K562 (cell line): ENCODE measurements around the gene VAMP8. TPM values are rescaled to one million over a fixed set of nuclear protein-coding genes. Genes with fewer than 3 reads are reported as not detected.

Experiments used
- ATAC-seq: fragments of 200-7000 bp; cut with Tn5 transposase; 3 replicates; pipeline ENCODE4 v1.9.1; 2020; ENCODE audit warnings: moderate library complexity
- BruUV-seq: library from RNA; stranded (reverse); fragments of 400-500 nt; replicated peaks from 2 replicates; lab custom pipeline; 2021; lab: Mats Ljungman, UMichigan
- CTCF ChIA-PET: fragments of 300-600 bp; formaldehyde crosslinking; extraction: SDS; loops from one replicate; lab custom pipeline; 2021; ENCODE audit warnings: low intra/inter-chr PET ratio; lab: Yijun Ruan, JAX
- POLR2A ChIA-PET: fragments of 300-600, 350-650 bp; sonication (Branson Sonifier 250); formaldehyde crosslinking; extraction: SDS; loops from one replicate; lab custom pipeline; 2021; ENCODE audit warnings: antibody characterized with exemption, inconsistent platforms; lab: Yijun Ruan, JAX
- DNase-seq, 4 experiments: peaks; one replicate each; pipeline versions ENCODE4 v3.0.0 to v3.0.0-alpha.2; 2011 to 2018; ENCODE audit warnings: low spot score in 3 of 4, mixed read lengths in 3 of 4; ENCODE audit errors: extremely low read depth in 1 of 4
- FAIRE-seq: peaks from 2 replicates; lab custom pipeline; 2011; peaks lifted over from hg19 to GRCh38; lab: Jason Lieb, UNC
- H2AFZ ChIP-seq: 2 replicates; pipeline ENCODE4 v1.6.0; 2011; ENCODE audit warnings: low read depth, low read length, control low read depth, inconsistent platforms
- H3K27ac ChIP-seq: fragments of 200-600 bp; 3 replicates; pipeline ENCODE4 v1.8.0; 2011; ENCODE audit warnings: low read depth, mild to moderate bottlenecking, control low read depth, inconsistent platforms, low read length, moderate library complexity, mixed read lengths; ENCODE audit errors: extremely low read depth
- H3K27me3 ChIP-seq, 2 experiments: fragments of 300-600 bp in 1 of 2; 2 replicates in 1 of 2; 3 replicates in 1 of 2; pipeline versions ENCODE4 v1.6.0 to v1.8.0; 2011; ENCODE audit warnings: inconsistent platforms in 2 of 2, low read length in 2 of 2, mild to moderate bottlenecking in 1 of 2, mixed read lengths in 1 of 2, moderate library complexity in 1 of 2; ENCODE audit not compliant: control insufficient read depth in 2 of 2, insufficient read depth in 2 of 2
- H3K36me3 ChIP-seq: fragments of 300-600 bp; 3 replicates; pipeline ENCODE4 v1.8.0; 2011; ENCODE audit warnings: mild to moderate bottlenecking, low read length, inconsistent platforms; ENCODE audit not compliant: control insufficient read depth, insufficient read depth
- H3K4me1 ChIP-seq, 2 experiments: fragments of 200-600 bp in 1 of 2; replicated peaks in 1 of 2; 2 replicates in 1 of 2; 3 replicates in 1 of 2; pipeline versions ENCODE4 v1.5.1 to v1.8.0; 2011; ENCODE audit warnings: inconsistent platforms in 2 of 2, low read length in 2 of 2, mild to moderate bottlenecking in 1 of 2, mixed read lengths in 1 of 2, moderate library complexity in 1 of 2; ENCODE audit not compliant: control insufficient read depth in 2 of 2, insufficient read depth in 2 of 2
- H3K4me2 ChIP-seq: 2 replicates; pipeline ENCODE4 v1.6.1; 2011; ENCODE audit warnings: low read length, control low read depth, inconsistent platforms, mixed read lengths; ENCODE audit not compliant: insufficient read depth
- H3K4me3 ChIP-seq: fragments of 200-600 bp; sonication (generic), shearing (Covaris generic); 2 replicates; pipeline ENCODE4 v1.5.1; 2016; ENCODE audit warnings: control low read depth, inconsistent platforms
- H3K79me2 ChIP-seq: fragments of 200-600 bp; 3 replicates; pipeline ENCODE4 v1.8.0; 2011; ENCODE audit warnings: low read length, inconsistent platforms; ENCODE audit not compliant: control insufficient read depth, insufficient read depth
- H3K9ac ChIP-seq, 2 experiments: 2 replicates each; pipeline versions ENCODE4 v1.6.0 to v1.6.1; 2011; ENCODE audit warnings: low read depth in 2 of 2, low read length in 2 of 2, control low read depth in 1 of 2, inconsistent platforms in 1 of 2, mild to moderate bottlenecking in 1 of 2, mixed read lengths in 1 of 2; ENCODE audit not compliant: insufficient read depth in 1 of 2
- H3K9me1 ChIP-seq: one replicate; pipeline ENCODE4 v1.6.0; 2011; ENCODE audit warnings: inconsistent platforms, mild to moderate bottlenecking, low read length, moderate library complexity; ENCODE audit not compliant: control insufficient read depth, insufficient read depth
- H3K9me3 ChIP-seq: replicated peaks from 2 replicates; pipeline ENCODE4 v1.5.1; 2011; ENCODE audit warnings: low read depth, low read length, inconsistent platforms; ENCODE audit not compliant: control insufficient read depth, insufficient read depth
- H4K20me1 ChIP-seq: replicated peaks from 2 replicates; pipeline ENCODE4 v1.6.1; 2011; ENCODE audit warnings: low read length, inconsistent platforms, mixed read lengths; ENCODE audit not compliant: control insufficient read depth, insufficient read depth
- ATF7 ChIP-seq: fragments of 450-650 bp; IDR thresholded peaks from 2 replicates; pipeline ENCODE4 v1.7.1; 2014; ENCODE audit warnings: mild to moderate bottlenecking, moderate library complexity
- BHLHE40 ChIP-seq: IDR thresholded peaks from 2 replicates; pipeline ENCODE4 v1.6.1; 2011; ENCODE audit warnings: low read length, improper control_type of control experiment
- HDAC2 ChIP-seq: fragments of 450-650 bp; IDR thresholded peaks from 2 replicates; pipeline ENCODE4 v1.6.1; 2016; ENCODE audit warnings: mild to moderate bottlenecking
- MAFF ChIP-seq: IDR thresholded peaks from 2 replicates; pipeline ENCODE4 v1.6.1; 2012; ENCODE audit warnings: low read length, improper control_type of control experiment
- SOX6 ChIP-seq: fragments of 450-650 bp; IDR thresholded peaks from 2 replicates; pipeline ENCODE4 v1.6.1; 2014; ENCODE audit warnings: mild to moderate bottlenecking
- SREBF1 ChIP-seq: fragments of 150-350 bp; IDR thresholded peaks from 2 replicates; pipeline ENCODE4 v1.6.1; 2014; ENCODE audit warnings: antibody characterized with exemption, low read depth, low read length, borderline replicate concordance
- SRSF1 ChIP-seq: fragments of 200-400 bp; formaldehyde crosslinking; IDR thresholded peaks from 2 replicates; pipeline ENCODE4 v1.6.1; 2017; ENCODE audit warnings: mild to moderate bottlenecking, low read depth, low read length, moderate library complexity
- TOE1 ChIP-seq, 2 experiments: fragments of 450-650 bp in 1 of 2; sonication (generic) in 1 of 2; formaldehyde crosslinking in 1 of 2; IDR thresholded peaks; 2 replicates each; pipeline versions ENCODE4 v1.7.1 to v1.8.0; 2016 to 2022; ENCODE audit warnings: borderline replicate concordance in 2 of 2, mild to moderate bottlenecking in 2 of 2, antibody characterized with exemption in 1 of 2, inconsistent platforms in 1 of 2, low read depth in 1 of 2, missing genetic modification reagents in 1 of 2, moderate library complexity in 1 of 2
- TRIM28 ChIP-seq: fragments of 450-650 bp; IDR thresholded peaks from 2 replicates; pipeline ENCODE4 v1.6.1; 2017
- ZEB2 ChIP-seq: fragments of 450-650 bp; IDR thresholded peaks from 2 replicates; pipeline ENCODE4 v1.6.1; 2016
- ZNF133 ChIP-seq: fragments of 250-450 bp; sonication (Bioruptor Pico); IDR thresholded peaks from 2 replicates; pipeline ENCODE4 v1.4.0; 2020; ENCODE audit warnings: mild to moderate bottlenecking
- WGBS: fragments of 100-300 bp; shearing (Covaris generic); methylation state at CpG from one replicate; pipeline ENCODE4 v1.1.6; 2016; ENCODE audit warnings: low coverage, mixed read lengths; ENCODE audit not compliant: insufficient coverage; ENCODE audit errors: missing lambda C conversion rate; 5-methylcytosine and 5-hydroxymethylcytosine counted together
- in situ Hi-C: fragments of 300-500 bp; cut with MboI; formaldehyde crosslinking; loops from 4 replicates; pipeline ENCODE4 v1.15.0; 2018; ENCODE audit warnings: inconsistent platforms, mixed read lengths
- intact Hi-C: fragments of 100-400 bp; cut with micrococcal nuclease; formaldehyde crosslinking; loops from 2 replicates; pipeline ENCODE4 v1.14.2; 2022
- polyA plus RNA-seq, 8 experiments: library from polyadenylated mRNA; depleted of rRNA in 4 of 8; stranded (reverse) in 5 of 8; unstranded in 3 of 8; fragments of >200 nt; fragmentation: Nextera tagmentation in 2 of 8; fragmentation: Illumina TruSeq in 1 of 8; extraction: Ambion mirVana in 2 of 8; extraction: Trizol in 1 of 8; gene quantifications; 2 replicates each; pipeline versions ENCODE4 v1.2.1 to v1.2.3, GENCODE V29; 2011 to 2014; ENCODE audit warnings: inconsistent platforms in 1 of 8, missing spikeins in 1 of 8
- total RNA-seq, 7 experiments: library from RNA; depleted of rRNA in 6 of 7; stranded (reverse); fragments of >200 nt in 6 of 7; fragmentation: Illumina TruSeq in 2 of 7; extraction: Trizol in 2 of 7; gene quantifications; 2 replicates each; pipeline versions ENCODE4 v1.2.1 to v1.2.3, GENCODE V29; 2011 to 2021; ENCODE audit warnings: low replicate concordance in 1 of 7
- TF ChIP-seq, protein P1 (sequence below), 3 experiments: fragments of 200-800 bp in 1 of 3; fragments of 250-450 bp in 1 of 3; fragments of 450-650 bp in 1 of 3; sonication (Bioruptor Pico) in 1 of 3; sonication (Bioruptor generic) in 1 of 3; formaldehyde crosslinking in 1 of 3; IDR thresholded peaks; 2 replicates each; pipeline versions ENCODE4 v1.6.1 to v1.8.0; 2016 to 2022; ENCODE audit warnings: mild to moderate bottlenecking in 2 of 3, missing genetic modification characterization in 2 of 3, missing compliant biosample characterization in 1 of 3, moderate library complexity in 1 of 3
- TF ChIP-seq, protein P2 (sequence below): fragments of 450-650 bp; IDR thresholded peaks from 2 replicates; pipeline ENCODE4 v1.6.1; 2018; ENCODE audit not compliant: partially characterized antibody

Gene VAMP8
- total and polyA plus RNA-seq, 9 of the 15 experiments (the other 6 are each of a cell fraction or from before 2014, with no cell fraction given) = 107 to 571 (median 248) TPM

GRCh38 chr2:85538507-85539360 lies 38.7 kb upstream of the VAMP8 start, which contains the start of gene MAT2A:
Gene MAT2A (plus strand): TSS chr2:85539168. CDS start chr2:85539288, 120 bp downstream.
- in situ Hi-C loops (no loop called here), intact Hi-C loops (loop anchor here (1.0 to 5.0 kb wide), 3 partner anchors 38 to 101 kb away; no protein-coding TSS in a partner anchor)
- no peaks in the 10 kb centered on the region for H3K9me3 ChIP-seq
- peaks cover 67% of the 10 kb centered on the region for H3K79me2 ChIP-seq
- H3K4me2 ChIP-seq = peak within 1 kb of the TSS; percentile 98
- ATAC-seq (peak; percentile 73), FAIRE-seq (no peak), DNase-seq (peak; percentile 88 to 95 (median 91))
- H3K9me1 ChIP-seq = peaks cover 3% of the 10 kb centered on the region
- ChIA-PET CTCF (interaction anchor here (1.8 kb wide), 1 partner anchor 118 kb away, joined by 5 read pairs; no protein-coding TSS in a partner anchor), POLR2A (interaction anchor here (0.5 to 24.3 kb wide), 42 partner anchors 8 to 632 kb away, joined by 3 to 1576 read pairs (median 6); partner anchors contain the start of genes C2orf68, CAPG, ELMOD3 and GGCX)
- peak within 1 kb of the TSS; percentile 100 for H3K9ac ChIP-seq
- no TSS peak for BruUV-seq
- H4K20me1 ChIP-seq = peaks cover 36% of the 10 kb centered on the region
- H2AFZ ChIP-seq = peak within 1 kb of the TSS; percentile 96
- H3K4me3 ChIP-seq = peak within 1 kb of the TSS; percentile 68
- WGBS = under 1% methylated on average over 83 of the region's 92 CpGs
- peaks cover 9 to 24% of the 10 kb centered on the region in 2 experiments for H3K4me1 ChIP-seq
- no peaks in the 10 kb centered on the region for H3K27me3 ChIP-seq
- H3K27ac ChIP-seq = peak within 1 kb of the TSS; percentile 100
- peaks cover 43% of the 10 kb centered on the region for H3K36me3 ChIP-seq
- peak; percentile 91 for TF ChIP-seq TOE1 (IDR thresholded peaks at IDR 0.05; ENCODE audit: borderline replicate concordance)
- TF ChIP-seq TOE1 (CRISPR knock-in tag; IDR thresholded peaks at IDR 0.05; ENCODE audit: borderline replicate concordance, low read depth) = peak; percentile 97
- TF ChIP-seq BHLHE40 = peak; percentile 89
- TF ChIP-seq ATF7 = peak; percentile 100
- peak; percentile 82 for TF ChIP-seq HDAC2
- TF ChIP-seq SOX6 = peak; percentile 53
- 0 out of 2 replicates have a peak, but pooled peaks have one; percentile 31 for TF ChIP-seq ZEB2
- peak; percentile 72; the same call in 1 of the 2 replicates for TF ChIP-seq SREBF1
- TF ChIP-seq, protein P1, sequence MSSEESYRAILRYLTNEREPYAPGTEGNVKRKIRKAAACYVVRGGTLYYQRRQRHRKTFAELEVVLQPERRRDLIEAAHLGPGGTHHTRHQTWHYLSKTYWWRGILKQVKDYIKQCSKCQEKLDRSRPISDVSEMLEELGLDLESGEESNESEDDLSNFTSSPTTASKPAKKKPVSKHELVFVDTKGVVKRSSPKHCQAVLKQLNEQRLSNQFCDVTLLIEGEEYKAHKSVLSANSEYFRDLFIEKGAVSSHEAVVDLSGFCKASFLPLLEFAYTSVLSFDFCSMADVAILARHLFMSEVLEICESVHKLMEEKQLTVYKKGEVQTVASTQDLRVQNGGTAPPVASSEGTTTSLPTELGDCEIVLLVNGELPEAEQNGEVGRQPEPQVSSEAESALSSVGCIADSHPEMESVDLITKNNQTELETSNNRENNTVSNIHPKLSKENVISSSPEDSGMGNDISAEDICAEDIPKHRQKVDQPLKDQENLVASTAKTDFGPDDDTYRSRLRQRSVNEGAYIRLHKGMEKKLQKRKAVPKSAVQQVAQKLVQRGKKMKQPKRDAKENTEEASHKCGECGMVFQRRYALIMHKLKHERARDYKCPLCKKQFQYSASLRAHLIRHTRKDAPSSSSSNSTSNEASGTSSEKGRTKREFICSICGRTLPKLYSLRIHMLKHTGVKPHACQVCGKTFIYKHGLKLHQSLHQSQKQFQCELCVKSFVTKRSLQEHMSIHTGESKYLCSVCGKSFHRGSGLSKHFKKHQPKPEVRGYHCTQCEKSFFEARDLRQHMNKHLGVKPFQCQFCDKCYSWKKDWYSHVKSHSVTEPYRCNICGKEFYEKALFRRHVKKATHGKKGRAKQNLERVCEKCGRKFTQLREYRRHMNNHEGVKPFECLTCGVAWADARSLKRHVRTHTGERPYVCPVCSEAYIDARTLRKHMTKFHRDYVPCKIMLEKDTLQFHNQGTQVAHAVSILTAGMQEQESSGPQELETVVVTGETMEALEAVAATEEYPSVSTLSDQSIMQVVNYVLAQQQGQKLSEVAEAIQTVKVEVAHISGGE (CRISPR knock-in tag; IDR thresholded peaks at IDR 0.05) = peak in 1 of 3 experiments; percentile 51; a peak in 1 of 6 replicates
- TF ChIP-seq SRSF1 = 0 out of 2 replicates have a peak, but pooled peaks have one; percentile 43
- TF ChIP-seq, protein P2, sequence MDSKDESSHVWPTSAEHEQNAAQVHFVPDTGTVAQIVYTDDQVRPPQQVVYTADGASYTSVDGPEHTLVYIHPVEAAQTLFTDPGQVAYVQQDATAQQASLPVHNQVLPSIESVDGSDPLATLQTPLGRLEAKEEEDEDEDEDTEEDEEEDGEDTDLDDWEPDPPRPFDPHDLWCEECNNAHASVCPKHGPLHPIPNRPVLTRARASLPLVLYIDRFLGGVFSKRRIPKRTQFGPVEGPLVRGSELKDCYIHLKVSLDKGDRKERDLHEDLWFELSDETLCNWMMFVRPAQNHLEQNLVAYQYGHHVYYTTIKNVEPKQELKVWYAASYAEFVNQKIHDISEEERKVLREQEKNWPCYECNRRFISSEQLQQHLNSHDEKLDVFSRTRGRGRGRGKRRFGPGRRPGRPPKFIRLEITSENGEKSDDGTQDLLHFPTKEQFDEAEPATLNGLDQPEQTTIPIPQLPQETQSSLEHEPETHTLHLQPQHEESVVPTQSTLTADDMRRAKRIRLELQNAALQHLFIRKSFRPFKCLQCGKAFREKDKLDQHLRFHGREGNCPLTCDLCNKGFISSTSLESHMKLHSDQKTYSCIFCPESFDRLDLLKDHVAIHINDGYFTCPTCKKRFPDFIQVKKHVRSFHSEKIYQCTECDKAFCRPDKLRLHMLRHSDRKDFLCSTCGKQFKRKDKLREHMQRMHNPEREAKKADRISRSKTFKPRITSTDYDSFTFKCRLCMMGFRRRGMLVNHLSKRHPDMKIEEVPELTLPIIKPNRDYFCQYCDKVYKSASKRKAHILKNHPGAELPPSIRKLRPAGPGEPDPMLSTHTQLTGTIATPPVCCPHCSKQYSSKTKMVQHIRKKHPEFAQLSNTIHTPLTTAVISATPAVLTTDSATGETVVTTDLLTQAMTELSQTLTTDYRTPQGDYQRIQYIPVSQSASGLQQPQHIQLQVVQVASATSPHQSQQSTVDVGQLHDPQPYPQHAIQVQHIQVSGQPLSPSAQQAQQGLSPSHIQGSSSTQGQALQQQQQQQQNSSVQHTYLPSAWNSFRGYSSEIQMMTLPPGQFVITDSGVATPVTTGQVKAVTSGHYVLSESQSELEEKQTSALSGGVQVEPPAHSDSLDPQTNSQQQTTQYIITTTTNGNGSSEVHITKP = peak; percentile 100
- peak; percentile 42; the same call in 1 of the 2 replicates for TF ChIP-seq MAFF
- peak; percentile 67; the same call in 1 of the 2 replicates for TF ChIP-seq TRIM28
- no peak for TF ChIP-seq ZNF133
